Upper lobe of left lung (tissue), 4 donors: ENCODE data around the gene NFIX.
A peak's percentile ranks its signal among the peaks of the same experiment; 100 is the strongest.

Experiments
- POLR2A ChIP-seq, 4 donors: fragments of 450-650 bp; IDR thresholded peaks; one replicate each; pipeline ENCODE4 v1.5.1; 2016 to 2017; ENCODE audit warnings: antibody characterized with exemption in 4 of 4, mild to moderate bottlenecking in 2 of 4
- POLR2AphosphoS5 ChIP-seq, 2 donors: sonication (generic); formaldehyde crosslinking; IDR thresholded peaks; one replicate each; pipeline ENCODE4 v1.5.1; 2017; ENCODE audit warnings: antibody characterized with exemption in 2 of 2
- TF ChIP-seq, protein P1 (sequence below), 6 experiments: fragments of 450-650 bp in 4 of 6; fragments of 200-600 bp in 2 of 6; sonication (generic) in 2 of 6; IDR thresholded peaks; one replicate each; pipeline ENCODE4 v1.5.1; 2016 to 2019; ENCODE audit warnings: antibody characterized with exemption in 6 of 6

DNA sequence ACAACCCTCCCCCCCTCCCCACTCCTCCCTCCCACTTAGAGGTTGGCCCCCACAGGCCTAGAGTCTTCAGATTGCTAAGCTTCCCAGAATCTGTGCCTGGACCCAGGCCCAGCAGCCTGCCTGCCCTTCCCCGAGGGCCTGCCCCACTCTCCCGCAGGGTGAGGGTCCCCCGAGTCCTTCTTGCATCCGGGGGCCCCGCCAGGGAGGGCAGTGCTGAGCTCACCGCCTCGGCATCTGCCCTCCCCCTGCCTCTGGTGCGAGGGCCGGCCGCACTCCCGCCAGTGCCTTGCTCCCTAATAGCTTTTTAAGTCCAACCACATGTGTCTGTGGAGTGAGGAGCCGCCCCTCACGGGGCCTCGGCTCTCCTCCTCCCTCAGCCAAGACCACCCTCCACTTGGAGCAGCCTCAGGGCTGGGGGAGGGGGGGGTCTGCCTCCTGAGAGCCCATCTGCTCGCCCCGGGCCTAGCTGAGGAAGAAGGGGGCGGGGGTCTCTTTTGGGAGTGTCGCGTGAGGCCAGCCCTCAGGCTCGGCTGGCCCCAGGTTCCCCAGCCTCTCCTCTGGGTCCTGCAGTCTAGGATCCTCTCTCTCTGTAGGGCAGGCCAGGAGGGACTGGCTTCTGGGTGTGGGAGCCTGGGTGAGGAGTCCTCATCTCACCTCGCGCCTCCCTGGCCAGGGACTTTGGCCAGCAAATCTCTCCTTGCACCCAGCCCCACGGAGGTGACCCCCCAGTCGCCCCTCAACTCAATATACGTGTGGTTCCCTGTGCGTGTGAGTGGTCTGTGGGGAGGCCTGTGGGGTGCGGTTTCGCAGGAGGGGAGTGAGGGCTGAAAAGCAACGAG is 60.2 kb downstream of the NFIX start:
- TF ChIP-seq POLR2A (IDR thresholded peaks at IDR 0.05), result no peak
- TF ChIP-seq, protein P1, sequence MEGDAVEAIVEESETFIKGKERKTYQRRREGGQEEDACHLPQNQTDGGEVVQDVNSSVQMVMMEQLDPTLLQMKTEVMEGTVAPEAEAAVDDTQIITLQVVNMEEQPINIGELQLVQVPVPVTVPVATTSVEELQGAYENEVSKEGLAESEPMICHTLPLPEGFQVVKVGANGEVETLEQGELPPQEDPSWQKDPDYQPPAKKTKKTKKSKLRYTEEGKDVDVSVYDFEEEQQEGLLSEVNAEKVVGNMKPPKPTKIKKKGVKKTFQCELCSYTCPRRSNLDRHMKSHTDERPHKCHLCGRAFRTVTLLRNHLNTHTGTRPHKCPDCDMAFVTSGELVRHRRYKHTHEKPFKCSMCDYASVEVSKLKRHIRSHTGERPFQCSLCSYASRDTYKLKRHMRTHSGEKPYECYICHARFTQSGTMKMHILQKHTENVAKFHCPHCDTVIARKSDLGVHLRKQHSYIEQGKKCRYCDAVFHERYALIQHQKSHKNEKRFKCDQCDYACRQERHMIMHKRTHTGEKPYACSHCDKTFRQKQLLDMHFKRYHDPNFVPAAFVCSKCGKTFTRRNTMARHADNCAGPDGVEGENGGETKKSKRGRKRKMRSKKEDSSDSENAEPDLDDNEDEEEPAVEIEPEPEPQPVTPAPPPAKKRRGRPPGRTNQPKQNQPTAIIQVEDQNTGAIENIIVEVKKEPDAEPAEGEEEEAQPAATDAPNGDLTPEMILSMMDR (IDR thresholded peaks at IDR 0.05), result no peak
- peak in 1 of 2 donors; percentile 45 for TF ChIP-seq POLR2AphosphoS5 (IDR thresholded peaks at IDR 0.05)
